NCI-H82 (cell line): ENCODE measurements around the gene GGCT.

Experiments
- DNase-seq: peaks from one replicate; lab custom pipeline; 2025; lab: John Stamatoyannopoulos, UW

Gene GGCT

DNA sequence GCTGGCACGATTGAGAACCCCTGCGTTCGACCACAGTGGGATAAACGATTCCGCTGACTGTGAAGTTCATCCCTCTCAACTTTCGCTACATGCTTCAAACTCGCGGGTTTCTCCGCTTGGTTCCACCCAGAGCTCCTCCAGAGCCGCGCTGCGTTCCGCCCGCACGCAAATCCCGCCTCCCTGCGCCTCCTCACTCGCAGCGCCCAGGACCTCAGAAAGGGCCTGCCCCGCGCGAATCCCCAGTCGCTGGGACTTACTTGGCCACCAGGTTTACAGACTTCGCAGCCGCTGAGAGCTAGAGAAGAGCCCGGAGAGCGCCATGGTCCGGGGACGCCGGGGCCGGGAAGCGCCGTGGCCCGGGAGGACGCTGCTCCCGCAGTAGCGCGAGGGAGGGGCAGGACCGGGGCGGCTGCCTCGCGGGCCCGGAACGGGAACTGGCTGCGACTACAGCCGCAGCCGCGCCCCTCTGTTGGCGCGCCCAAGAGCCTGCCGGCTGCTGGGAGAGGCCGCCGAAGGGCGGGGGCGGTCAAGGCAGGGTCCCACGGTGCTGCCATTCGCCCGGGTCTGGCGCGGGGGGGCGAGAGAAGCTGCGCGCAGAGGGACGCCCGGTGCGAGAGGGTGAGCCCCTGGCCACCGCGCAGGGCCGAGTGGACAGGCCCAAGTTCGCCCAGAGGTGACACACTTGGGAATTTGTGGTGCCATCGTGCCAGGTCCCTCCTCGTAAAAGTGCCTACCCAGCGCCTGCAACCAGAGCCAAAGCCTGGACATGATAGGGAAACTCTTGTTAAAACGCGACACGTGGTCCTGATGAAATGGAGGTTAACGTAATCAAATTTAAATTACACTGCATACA is 26.1 kb downstream of the GGCT start, which contains the start of gene NOD1:
Gene NOD1, minus strand, starts transcription at position 436 of the 853 bp plus-strand sequence. CDS start 21,863 bp downstream, outside the sequence.
- DNase-seq: peak; percentile 83

GRCh38 chr7:30476459-30477145 is 28.0 kb downstream of the GGCT start:
- peak; percentile 46 for DNase-seq

DNA sequence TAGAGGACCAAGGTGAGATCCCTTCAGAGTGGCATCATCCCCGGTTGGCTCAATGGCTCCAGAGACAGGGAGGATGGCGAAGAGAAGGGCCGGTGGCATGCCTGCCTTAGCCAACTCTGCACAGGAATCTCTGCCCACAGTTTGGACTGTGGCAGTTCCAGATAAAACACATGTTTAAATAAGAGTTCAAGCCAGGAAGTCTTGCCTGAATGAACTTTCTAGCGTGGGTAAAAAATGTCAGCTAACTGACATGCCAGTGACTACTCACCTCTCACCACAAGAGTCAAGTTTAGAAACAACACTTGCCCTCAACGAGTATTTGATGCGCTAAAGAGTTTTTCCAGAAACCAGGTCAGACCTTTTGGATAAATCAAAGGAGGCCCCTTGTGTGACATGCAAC is 29.0 kb downstream of the GGCT start:
- no peak for DNase-seq

DNA sequence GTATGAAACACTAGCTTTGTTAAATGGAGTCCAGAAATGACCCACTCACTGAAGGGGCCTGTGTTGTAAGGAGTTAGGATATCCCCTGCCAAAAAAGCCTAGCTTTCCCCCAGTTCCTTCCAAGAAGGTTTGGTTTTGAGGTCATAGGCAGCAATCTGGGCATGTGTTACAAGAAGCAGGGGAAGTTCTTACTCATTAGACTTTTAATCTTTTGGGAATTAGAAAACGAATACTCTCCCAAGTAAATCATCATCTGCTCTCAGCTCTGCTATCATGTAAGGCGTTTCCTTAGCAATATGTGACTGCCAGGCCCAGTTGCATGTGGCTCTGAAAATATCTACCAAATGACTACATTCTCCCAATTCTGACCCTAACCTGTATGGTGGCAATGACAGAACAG is 29.7 kb downstream of the GGCT start:
- DNase-seq: no peak

- no peak for DNase-seq
Measured at GRCh38 chr7:30474485-30474884, 30.1 kb downstream of the GGCT start.

DNA sequence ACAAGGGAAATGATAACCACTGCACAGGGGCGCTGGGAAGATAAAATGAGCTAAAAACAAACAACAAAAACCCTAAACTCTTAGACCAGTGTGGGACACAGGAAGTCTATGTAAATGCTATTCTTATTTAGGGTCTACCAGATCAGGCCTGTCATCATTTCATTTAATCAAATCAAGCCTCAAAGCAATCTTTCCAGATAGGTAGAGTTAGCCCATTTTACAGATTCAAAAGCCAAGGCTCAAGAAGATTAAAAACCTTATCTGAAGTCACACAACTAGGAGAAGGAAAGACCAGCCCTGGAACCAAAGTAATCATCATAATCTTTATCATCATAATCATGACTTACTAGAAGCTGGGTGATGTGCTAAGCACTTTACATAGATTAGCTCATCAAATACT is 30.7 kb downstream of the GGCT start:
- no peak for DNase-seq

GRCh38 chr7:30472784-30473775 is 31.5 kb downstream of the GGCT start:
- DNase-seq: peak; percentile 66

GRCh38 chr7:30472081-30472783 is 32.4 kb downstream of the GGCT start:
- DNase-seq: no peak

GRCh38 chr7:30471205-30471604 is 33.4 kb downstream of the GGCT start:
- no peak for DNase-seq

GRCh38 chr7:30470771-30471170 is 33.9 kb downstream of the GGCT start:
- peak; percentile 38 for DNase-seq

DNA sequence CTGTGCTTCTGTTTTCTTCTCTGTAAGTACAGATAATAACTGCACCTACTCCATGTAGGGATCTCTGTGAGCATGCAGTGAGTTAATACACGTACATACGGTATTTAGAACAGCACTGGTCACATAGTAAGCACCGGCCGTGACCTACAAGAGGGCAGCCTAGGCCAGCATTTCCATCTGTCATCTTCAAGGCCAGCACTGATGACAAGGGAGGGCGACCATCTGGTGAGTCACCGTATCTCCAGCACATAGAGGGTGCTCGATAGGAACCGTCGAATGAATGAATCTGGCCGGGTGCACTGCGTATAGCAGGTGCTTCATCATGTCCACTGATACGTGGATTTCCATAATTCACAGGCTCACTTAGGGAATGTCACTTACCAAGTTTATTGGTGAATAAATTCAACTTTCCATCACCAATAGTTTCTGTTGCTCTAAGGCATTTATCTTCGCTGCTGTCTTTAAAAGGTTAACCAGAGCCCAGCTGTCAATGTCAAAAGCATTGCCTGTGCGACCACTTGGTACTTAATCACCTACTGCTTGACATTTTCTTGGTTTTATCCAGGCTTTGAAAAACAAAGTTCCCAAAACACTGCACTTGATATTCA is 34.4 kb downstream of the GGCT start:
- DNase-seq: peak; percentile 87

DNA sequence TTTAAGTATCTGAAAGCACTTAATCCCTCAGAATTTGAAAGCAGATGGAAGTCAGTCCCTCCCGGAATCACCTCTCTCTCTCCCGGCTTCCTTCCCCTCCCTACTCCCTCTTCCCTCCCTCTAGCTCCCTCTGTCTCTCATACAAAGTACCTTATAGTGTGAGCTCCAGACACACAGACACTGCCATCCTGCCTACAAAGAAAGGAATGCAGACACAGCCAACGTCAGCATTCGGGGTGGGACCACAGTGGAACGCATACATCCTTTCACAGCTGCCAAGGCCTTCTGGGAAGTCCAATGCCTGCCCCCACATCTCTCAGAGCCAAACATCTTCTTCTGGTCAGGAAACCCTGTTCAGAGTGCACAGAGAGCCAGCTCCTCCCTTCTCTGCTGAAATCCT is 35.3 kb downstream of the GGCT start:
- DNase-seq: peak; percentile 96

GRCh38 chr7:30468791-30469190 is 35.8 kb downstream of the GGCT start:
- no peak for DNase-seq

- no peak for DNase-seq
Measured at GRCh38 chr7:30468041-30468440, 36.6 kb downstream of the GGCT start.

DNA sequence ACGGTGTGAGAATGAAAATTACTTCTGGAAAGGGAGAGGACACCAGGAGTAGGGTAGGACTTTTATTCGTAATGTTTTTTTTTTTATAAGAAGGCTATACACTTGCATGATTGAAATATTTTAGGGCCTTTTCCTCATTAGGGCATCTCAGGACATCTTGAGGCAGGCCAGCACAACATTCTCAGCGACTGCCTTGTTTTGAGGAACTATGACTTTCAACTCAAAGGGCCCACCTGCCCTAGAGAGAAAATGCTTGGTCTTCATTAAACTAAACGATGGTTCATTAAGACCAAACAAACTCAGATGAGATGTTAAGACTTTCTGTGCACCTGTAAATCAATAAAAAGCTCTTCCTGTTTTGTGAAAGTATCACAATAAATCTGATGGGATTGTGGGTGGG is 37.4 kb downstream of the GGCT start:
- no peak for DNase-seq

- DNase-seq: no peak
Measured at GRCh38 chr7:30466266-30466665, 38.4 kb downstream of the GGCT start.

- DNase-seq: no peak
Measured at GRCh38 chr7:30465811-30466180, 38.8 kb downstream of the GGCT start.

DNA sequence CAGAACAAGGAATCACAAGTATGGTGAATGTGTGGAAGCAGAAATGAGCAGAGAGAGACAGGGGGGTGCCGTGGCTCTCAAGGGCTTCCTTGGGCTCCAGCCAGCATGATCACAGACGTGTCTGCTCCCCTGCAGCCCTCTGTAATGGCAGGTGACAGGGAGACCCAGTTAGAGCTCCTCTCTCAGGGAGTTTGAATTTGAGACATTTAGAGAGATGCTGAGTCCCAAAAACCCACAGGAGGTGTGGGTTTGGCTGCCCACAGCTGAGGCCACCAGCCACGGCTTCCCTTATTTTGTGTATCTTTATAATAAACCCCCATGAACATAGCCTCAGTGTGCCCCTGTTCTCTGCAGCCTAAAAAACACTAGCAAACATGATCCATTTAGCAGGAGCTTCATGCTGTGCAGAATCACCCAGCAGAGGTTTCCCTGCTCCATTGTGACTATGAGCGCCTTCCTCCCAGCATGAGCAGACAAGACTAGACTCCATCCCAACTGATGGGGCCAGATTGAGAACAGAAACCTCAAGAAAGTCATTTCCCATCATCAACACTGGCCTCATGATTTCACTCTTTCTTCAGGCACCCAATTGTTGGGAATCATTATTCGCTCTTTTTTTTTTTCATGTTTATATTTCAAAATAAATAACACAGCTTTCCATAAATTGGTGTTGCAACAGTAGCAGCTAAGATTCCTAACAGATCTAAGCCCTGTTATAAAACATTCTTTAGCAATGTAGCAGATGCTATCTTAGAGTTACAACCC is 39.4 kb downstream of the GGCT start:
- no peak for DNase-seq

GRCh38 chr7:30464231-30464671 is 40.4 kb downstream of the GGCT start:
- DNase-seq: no peak
